ENCODE results near the gene CDC42SE1.
"Not testable (repeated sequence)": the region's sequence is repeated elsewhere in the genome, so short reads cannot be mapped to it uniquely, and the experiment has no call there.

CDC42SE1 gene, protein sequence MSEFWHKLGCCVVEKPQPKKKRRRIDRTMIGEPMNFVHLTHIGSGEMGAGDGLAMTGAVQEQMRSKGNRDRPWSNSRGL

DNA sequence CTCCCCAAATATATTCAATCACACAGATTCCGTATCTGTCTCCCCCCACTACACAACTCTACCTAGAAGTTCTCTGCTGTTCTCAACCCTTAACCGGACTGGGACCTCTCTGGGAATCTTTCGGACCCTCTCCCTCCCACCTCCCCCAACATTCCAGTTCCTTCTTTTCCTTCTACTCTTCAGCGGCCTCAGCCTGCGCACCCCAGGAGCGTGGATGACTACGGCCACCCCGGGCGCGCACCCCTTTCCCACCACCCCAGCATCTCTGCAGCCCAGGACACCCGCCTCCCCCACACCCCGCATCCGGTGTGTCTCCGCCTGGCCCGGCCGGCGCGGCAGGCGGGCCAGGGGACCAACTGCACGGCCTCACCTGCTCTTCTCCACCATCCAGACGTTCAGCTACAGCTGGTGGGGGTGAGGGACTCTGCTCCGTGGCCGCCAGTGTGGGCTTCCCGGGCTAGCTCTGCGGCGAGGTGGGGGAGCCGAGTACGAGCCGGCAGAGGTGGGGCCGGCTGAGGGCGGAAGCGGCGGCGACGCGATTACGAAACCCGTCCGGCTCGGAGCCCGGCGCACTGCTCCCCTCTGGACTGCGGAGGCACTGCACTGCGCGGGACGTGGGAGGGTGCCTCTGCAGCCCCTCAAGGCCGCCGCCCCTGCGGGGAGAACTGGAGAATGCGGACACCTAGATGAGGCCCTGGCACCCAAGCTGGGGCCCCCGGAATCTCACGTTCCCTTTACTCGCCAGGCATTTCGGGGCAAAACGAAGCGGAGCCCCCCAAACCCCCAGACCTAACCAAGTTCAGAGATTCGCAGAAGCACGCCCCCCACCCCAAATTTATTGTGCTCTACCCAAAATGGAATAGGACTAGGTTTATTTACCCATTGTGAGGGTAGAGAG lies at the start of gene CDC42SE1:
CDC42SE1 (minus strand) TSS at position 514 of the 898 bp plus-strand sequence. CDS start 3,892 bp downstream, outside the sequence.
- DNase-seq (ENCODE audit: low spot score): peak; percentile 90

GRCh38 chr1:151108331-151108730 lies 48.9 kb upstream of the CDC42SE1 start:
- DNase-seq (ENCODE audit: low spot score): no peak

DNA sequence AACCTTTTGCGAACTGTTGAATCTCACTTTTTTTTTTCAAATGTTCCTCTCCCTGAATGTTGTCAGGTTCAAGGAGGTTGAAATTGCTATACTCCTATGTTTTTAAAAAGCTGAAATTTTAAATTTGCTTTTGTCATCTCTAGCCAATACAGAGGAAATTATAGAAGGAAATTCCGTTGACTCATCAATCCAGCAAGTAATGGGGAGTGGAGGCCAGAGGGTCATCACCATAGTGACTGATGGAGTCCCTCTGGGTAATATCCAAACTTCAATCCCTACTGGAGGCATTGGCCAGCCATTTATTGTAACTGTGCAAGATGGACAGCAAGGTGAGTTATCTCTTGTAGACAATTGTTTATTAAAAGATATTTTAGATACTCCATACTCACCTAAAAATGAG lies 47.5 kb upstream of the CDC42SE1 start:
- DNase-seq (ENCODE audit: low spot score): no peak

DNA sequence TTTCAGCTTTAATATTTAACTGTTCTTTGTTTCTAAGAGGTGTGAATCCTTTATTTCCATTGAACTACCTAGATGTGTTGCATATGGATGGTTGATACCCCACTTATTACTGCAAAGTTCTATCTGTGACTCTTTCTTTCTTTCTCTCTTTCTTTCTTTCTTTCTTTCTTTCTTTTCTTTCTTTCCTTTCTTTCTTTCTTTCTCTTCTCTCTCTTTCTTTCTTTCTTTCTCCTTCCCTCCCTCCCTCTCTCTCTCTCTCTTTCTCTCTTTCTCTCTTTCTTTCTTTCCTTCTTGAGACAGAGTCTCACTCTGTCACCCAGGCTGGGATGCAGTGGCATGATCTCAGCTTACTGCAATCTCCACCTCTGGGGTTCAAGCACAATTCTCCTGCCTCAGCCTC lies 45.2 kb upstream of the CDC42SE1 start:
- DNase-seq (ENCODE audit: low spot score): no peak

DNA sequence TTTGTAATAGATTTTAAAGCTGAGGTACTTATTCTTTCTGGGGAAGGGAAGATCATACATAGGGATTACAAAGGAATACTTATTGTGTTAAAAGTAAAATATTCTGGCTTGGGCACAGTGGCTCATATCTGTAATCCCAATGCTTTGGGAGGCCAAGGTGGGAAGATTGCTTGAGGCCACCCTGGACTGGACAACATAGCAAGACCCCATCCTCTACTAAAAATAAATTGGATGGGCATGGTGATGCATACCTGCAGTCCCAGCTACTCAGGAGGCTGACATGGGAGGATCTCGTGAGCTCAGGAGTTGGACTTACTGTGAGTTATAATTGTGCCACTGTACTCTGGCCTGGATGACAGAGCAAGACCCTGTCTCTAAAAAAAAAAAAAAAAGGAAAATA lies 38.7 kb upstream of the CDC42SE1 start:
- no peak for DNase-seq (ENCODE audit: low spot score)

GRCh38 chr1:151097426-151097825 lies 38.0 kb upstream of the CDC42SE1 start:
- not testable (repeated sequence) for DNase-seq (ENCODE audit: low spot score)

DNA sequence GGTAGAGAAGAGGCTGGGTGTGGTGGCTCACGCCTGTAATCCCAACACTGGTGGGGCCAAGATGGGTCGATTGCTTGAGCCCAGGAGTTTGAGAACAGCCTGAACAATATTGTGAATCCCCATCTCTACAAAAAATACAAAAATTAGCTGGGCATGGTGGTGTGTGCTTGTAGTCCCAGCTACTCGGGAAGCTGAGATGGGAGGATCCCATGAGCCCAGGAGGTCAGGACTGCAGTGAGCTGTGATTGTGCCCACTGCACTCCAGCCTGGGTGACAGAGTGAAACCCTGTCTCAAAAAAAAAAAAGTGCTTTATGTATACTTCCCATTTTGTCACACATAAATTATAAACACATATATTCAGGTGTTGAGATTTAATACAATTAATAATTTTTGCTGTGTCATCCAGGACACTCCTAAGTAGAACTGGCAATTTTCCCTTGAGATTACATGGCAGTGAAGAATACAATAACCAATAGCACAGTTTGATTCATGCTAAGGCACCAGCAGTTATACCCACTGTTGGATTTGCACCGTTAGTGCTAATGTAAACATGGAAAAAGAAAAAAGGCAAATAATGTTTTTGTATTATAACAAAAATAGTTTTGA lies 26.6 kb upstream of the CDC42SE1 start:
- DNase-seq (ENCODE audit: low spot score): no peak

DNA sequence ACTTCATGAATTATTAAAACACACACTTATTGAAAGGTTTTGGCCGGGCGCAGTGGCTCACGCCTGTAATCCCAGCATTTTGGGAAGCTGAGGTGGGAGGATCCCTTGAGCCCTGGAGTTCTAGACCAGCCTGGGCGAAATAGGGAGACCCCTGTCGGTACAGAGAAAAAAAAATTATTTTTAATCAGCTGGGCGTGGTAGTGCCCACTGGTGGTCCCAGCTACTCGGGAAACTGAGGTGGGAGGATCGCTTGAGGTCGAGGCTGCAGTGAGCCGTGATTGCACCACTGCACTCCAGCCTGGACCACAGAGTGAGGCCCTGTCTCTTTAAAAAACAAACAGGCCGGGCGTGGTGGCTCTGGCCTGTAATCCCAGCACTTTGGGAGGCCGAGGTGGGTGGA lies 12.8 kb upstream of the CDC42SE1 start:
- no peak for DNase-seq (ENCODE audit: low spot score)

GRCh38 chr1:151070474-151071276 lies 11.3 kb upstream of the CDC42SE1 start, which contains the start of gene GABPB2:
Gene GABPB2, plus strand, starts transcription at chr1:151070761. Its CDS starts 17,429 bp downstream, at chr1:151088190.
- peak; percentile 93 for DNase-seq (ENCODE audit: low spot score)

GRCh38 chr1:151069103-151069486 lies 9.7 kb upstream of the CDC42SE1 start:
- DNase-seq (ENCODE audit: low spot score): no peak

DNA sequence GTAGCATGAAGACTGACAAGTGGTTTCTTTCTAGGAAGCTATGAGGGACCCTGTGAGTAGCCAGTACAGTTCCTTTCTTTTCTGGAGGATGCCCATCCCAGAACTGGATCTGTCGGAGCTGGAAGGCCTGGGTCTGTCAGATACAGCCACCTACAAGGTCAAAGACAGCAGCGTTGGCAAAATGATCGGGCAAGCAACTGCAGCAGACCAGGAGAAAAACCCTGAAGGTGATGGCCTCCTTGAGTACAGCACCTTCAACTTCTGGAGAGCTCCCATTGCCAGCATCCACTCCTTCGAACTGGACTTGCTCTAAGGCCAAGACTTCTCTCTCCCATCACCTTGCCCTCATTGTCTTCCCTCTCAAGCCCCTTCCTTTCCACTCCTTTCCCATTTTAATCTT lies 7.8 kb upstream of the CDC42SE1 start:
- no peak for DNase-seq (ENCODE audit: low spot score)

GRCh38 chr1:151065089-151065645 lies 5.7 kb upstream of the CDC42SE1 start:
- no peak for DNase-seq (ENCODE audit: low spot score)

DNA sequence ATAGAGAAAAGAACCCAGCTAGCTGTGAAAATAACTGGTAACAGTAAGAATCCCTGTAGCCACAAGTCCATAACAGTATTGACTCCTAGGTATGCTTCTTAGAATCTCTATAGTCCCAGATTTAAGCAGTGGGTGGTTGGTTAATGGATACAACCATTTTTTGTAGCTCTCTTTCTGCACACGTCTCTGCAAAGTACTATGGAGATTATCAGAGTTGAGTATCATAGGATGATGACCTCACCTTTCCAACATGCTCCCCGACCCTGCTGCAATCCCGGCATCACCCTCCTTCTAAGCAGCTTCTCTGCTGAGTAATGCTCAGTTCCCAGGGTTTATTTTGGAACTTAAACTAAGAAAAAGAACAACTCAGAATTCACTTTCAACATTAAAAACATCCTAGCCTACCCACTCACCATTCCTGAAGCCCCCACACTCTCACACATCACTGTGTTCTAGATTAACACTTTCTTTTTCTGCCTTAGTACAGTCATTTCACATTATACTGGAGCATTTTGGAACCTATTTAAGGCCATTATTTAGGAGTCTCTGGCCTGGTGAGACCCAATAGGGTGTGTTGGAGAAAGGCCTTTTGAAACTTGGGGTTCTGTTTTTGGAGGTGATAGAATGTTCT lies 3.4 kb upstream of the CDC42SE1 start:
- no peak for DNase-seq (ENCODE audit: low spot score)

GRCh38 chr1:151061704-151062103 lies 2.3 kb upstream of the CDC42SE1 start:
- no peak for DNase-seq (ENCODE audit: low spot score)

- DNase-seq (ENCODE audit: low spot score): no peak
Measured at GRCh38 chr1:151060657-151061421, 1.4 kb upstream of the CDC42SE1 start.

GRCh38 chr1:151060007-151060656 lies 710 bp upstream of the CDC42SE1 start, which contains the start of gene MLLT11:
Gene MLLT11, plus strand, starts transcription at chr1:151060397. Its CDS starts 6,828 bp downstream, at chr1:151067225.
- peak; percentile 86 for DNase-seq (ENCODE audit: low spot score)

GRCh38 chr1:151058692-151059091 lies 730 bp downstream of the CDC42SE1 start:
- no peak for DNase-seq (ENCODE audit: low spot score)

GRCh38 chr1:151056149-151056548 lies 3.3 kb downstream of the CDC42SE1 start:
- no peak for DNase-seq (ENCODE audit: low spot score)

GRCh38 chr1:151055581-151055980 lies 3.8 kb downstream of the CDC42SE1 start:
- DNase-seq (ENCODE audit: low spot score): no peak

DNA sequence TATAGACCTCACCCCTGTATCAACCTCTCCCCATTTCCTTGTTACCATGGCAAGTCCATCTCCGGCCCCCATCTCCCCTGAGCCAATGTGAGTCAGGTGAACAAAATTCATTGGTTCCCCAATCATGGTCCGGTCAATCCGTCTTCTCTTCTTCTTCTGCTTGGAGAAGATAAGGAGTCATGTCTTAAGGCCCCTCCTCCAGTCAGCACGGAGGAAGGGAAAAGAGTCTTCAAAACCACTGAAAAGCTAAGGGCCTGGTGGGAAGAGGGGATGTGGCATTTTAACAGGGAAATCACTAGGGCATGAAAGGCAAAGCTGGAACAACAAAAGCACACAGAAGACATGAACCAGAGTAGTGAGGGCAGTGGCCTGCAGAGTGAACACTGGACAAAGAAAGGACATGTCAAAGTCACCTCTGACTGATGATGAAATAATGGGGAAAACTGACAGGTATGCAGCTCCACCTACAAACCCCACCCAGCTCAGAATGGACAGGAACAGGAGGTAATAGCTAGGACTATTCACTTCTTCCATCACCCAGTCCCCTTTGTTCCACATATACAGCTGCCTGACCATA lies 4.4 kb downstream of the CDC42SE1 start:
- DNase-seq (ENCODE audit: low spot score): no peak

Measured in ecto neural progenitor cell (in vitro differentiated cells).